Skeletal muscle satellite cell (primary cell): ENCODE results near the gene HARS1.
"Not testable (repeated sequence)": the region's sequence is repeated elsewhere in the genome, so short reads cannot be mapped to it uniquely, and the experiment has no call there.

Source experiments
- H3K27me3 ChIP-seq: 2 replicates; pipeline ENCODE4 v1.7.0; 2013; ENCODE audit warnings: low read length; ENCODE audit not compliant: control insufficient read depth, insufficient read depth
- H3K36me3 ChIP-seq: 2 replicates; pipeline ENCODE4 v1.7.0; 2013; ENCODE audit warnings: mild to moderate bottlenecking, control low read depth, low read length; ENCODE audit not compliant: insufficient read depth
- H3K4me1 ChIP-seq: 2 replicates; pipeline ENCODE4 v1.7.0; 2013; ENCODE audit warnings: low read length; ENCODE audit not compliant: control insufficient read depth, insufficient read depth
- H3K4me2 ChIP-seq: 2 replicates; pipeline ENCODE4 v1.7.0; 2013; ENCODE audit warnings: mild to moderate bottlenecking, low read length
- H3K4me3 ChIP-seq: 2 replicates; pipeline ENCODE4 v1.7.0; 2013; ENCODE audit warnings: low read length
- H3K9ac ChIP-seq: 2 replicates; pipeline ENCODE4 v1.7.0; 2013; ENCODE audit warnings: mild to moderate bottlenecking, low read depth, low read length, moderate library complexity
- H3K9me3 ChIP-seq: replicated peaks from 2 replicates; pipeline ENCODE4 v1.7.0; 2013; ENCODE audit warnings: mild to moderate bottlenecking, control low read depth, low read length

HARS1 gene

GRCh38 chr5:140673187-140673976, 17.8 kb downstream of the HARS1 start, which contains the start of gene DND1:
TSS of gene DND1 (minus strand) at chr5:140673576. CDS start at chr5:140673542, 34 bp downstream.
- Histone ChIP-seq H3K9ac (no peak within 1 kb of the TSS), H3K4me2 (no peak within 1 kb of the TSS), H3K27me3 (no peaks in the 10 kb centered on the region), H3K4me1 (no peaks in the 10 kb centered on the region), H3K9me3 (no peaks in the 10 kb centered on the region), H3K4me3 (no peak within 1 kb of the TSS), H3K36me3 (peaks cover 83% of the 10 kb centered on the region)

GRCh38 chr5:140672455-140673186, 18.5 kb downstream of the HARS1 start:
- no peak overlapping the region for H3K4me2 ChIP-seq
- H3K36me3 ChIP-seq, result peaks cover 82% of the 10 kb centered on the region
- no peaks in the 10 kb centered on the region for H3K4me1 ChIP-seq
- no peaks in the 10 kb centered on the region for H3K27me3 ChIP-seq
- no peak overlapping the region for H3K4me3 ChIP-seq
- H3K9me3 ChIP-seq, result no peaks in the 10 kb centered on the region
- no peak overlapping the region for H3K9ac ChIP-seq

- Histone ChIP-seq H3K36me3 (peaks cover 80% of the 10 kb centered on the region), H3K4me1 (peaks cover under 1% of the 10 kb centered on the region), H3K9ac (no peak overlapping the region), H3K9me3 (no peaks in the 10 kb centered on the region), H3K27me3 (no peaks in the 10 kb centered on the region), H3K4me3 (no peak overlapping the region), H3K4me2 (no peak overlapping the region)
Observed at GRCh38 chr5:140671472-140672125, 19.6 kb downstream of the HARS1 start.

- not testable (repeated sequence) for H3K9me3 ChIP-seq, H3K4me3 ChIP-seq, H3K9ac ChIP-seq, H3K4me2 ChIP-seq, H3K27me3 ChIP-seq, H3K4me1 ChIP-seq
- H3K36me3 ChIP-seq, result peaks cover 74% of the 10 kb centered on the region
Observed at GRCh38 chr5:140671035-140671434, 20.1 kb downstream of the HARS1 start.

- Histone ChIP-seq H3K4me1 (peaks cover 13% of the 10 kb centered on the region), H3K9me3 (no peaks in the 10 kb centered on the region), H3K4me2 (peak within 1 kb of the TSS; percentile 99), H3K27me3 (no peaks in the 10 kb centered on the region), H3K9ac (peak within 1 kb of the TSS; percentile 95), H3K4me3 (peak within 1 kb of the TSS; percentile 97), H3K36me3 (peaks cover 64% of the 10 kb centered on the region)
Observed at GRCh38 chr5:140664359-140665119, 26.6 kb downstream of the HARS1 start, which contains the start of gene WDR55. TSS of gene WDR55 (plus strand) at chr5:140664904. CDS start at chr5:140664913, 9 bp downstream.

- H3K4me1 ChIP-seq, result peaks cover 13% of the 10 kb centered on the region
- H3K4me3 ChIP-seq, result peak overlapping the region; percentile 97
- H3K27me3 ChIP-seq, result no peaks in the 10 kb centered on the region
- H3K9ac ChIP-seq, result peak overlapping the region; percentile 95
- H3K36me3 ChIP-seq, result peaks cover 62% of the 10 kb centered on the region
- peak overlapping the region; percentile 99 for H3K4me2 ChIP-seq
- H3K9me3 ChIP-seq, result no peaks in the 10 kb centered on the region
Observed at GRCh38 chr5:140664030-140664358, 27.2 kb downstream of the HARS1 start.

GRCh38 chr5:140660371-140660770, 30.8 kb downstream of the HARS1 start:
- H3K4me2 ChIP-seq, H3K4me1 ChIP-seq, H3K9ac ChIP-seq, H3K27me3 ChIP-seq, H3K4me3 ChIP-seq, H3K9me3 ChIP-seq: not testable (repeated sequence)
- H3K36me3 ChIP-seq, result peaks cover 65% of the 10 kb centered on the region

- Histone ChIP-seq H3K9me3 (no peaks in the 10 kb centered on the region), H3K4me2 (no peak overlapping the region), H3K4me3 (no peak overlapping the region), H3K27me3 (no peaks in the 10 kb centered on the region), H3K4me1 (peaks cover 3% of the 10 kb centered on the region), H3K9ac (no peak overlapping the region), H3K36me3 (peaks cover 80% of the 10 kb centered on the region)
Observed at GRCh38 chr5:140658870-140659269, 32.3 kb downstream of the HARS1 start.

GRCh38 chr5:140647042-140647419, 44.1 kb downstream of the HARS1 start:
- peak overlapping the region; percentile 87 for H3K4me2 ChIP-seq
- H3K4me1 ChIP-seq, result peaks cover 13% of the 10 kb centered on the region
- peaks cover 41% of the 10 kb centered on the region for H3K36me3 ChIP-seq
- H3K9me3 ChIP-seq, result no peaks in the 10 kb centered on the region
- H3K27me3 ChIP-seq, result no peaks in the 10 kb centered on the region
- peak overlapping the region; percentile 91 for H3K9ac ChIP-seq
- H3K4me3 ChIP-seq, result peak overlapping the region; percentile 81

GRCh38 chr5:140642718-140643117, 48.5 kb downstream of the HARS1 start:
- Histone ChIP-seq H3K9ac (no peak overlapping the region), H3K4me1 (peaks cover 19% of the 10 kb centered on the region), H3K4me3 (no peak overlapping the region), H3K27me3 (no peaks in the 10 kb centered on the region), H3K36me3 (peaks cover 24% of the 10 kb centered on the region), H3K4me2 (no peak overlapping the region), H3K9me3 (no peaks in the 10 kb centered on the region)

- Histone ChIP-seq H3K9ac (no peak overlapping the region), H3K9me3 (no peaks in the 10 kb centered on the region), H3K4me2 (no peak overlapping the region), H3K27me3 (no peaks in the 10 kb centered on the region), H3K4me3 (no peak overlapping the region), H3K36me3 (peaks cover 24% of the 10 kb centered on the region), H3K4me1 (peaks cover 17% of the 10 kb centered on the region)
Observed at GRCh38 chr5:140641716-140642115, 49.5 kb downstream of the HARS1 start.
